ENCODE data around the gene DENND1A.
A peak's percentile ranks its signal among the peaks of the same experiment; 100 is the strongest.
"Not testable (repeated sequence)": the region's sequence is repeated elsewhere in the genome, so short reads cannot be mapped to it uniquely, and the experiment has no call there.

DENND1A gene

GRCh38 chr9:123418506-123418905 lies 511.4 kb downstream of the DENND1A start:
- DNase-seq, result no peak

GRCh38 chr9:123418052-123418430 lies 511.9 kb downstream of the DENND1A start:
- no peak for DNase-seq

GRCh38 chr9:123417289-123418051 lies 512.5 kb downstream of the DENND1A start:
- DNase-seq, result no peak

GRCh38 chr9:123416176-123416575 lies 513.8 kb downstream of the DENND1A start:
- no peak for DNase-seq

GRCh38 chr9:123414936-123415930 lies 514.7 kb downstream of the DENND1A start:
- DNase-seq, result no peak

GRCh38 chr9:123414204-123414603 lies 515.7 kb downstream of the DENND1A start:
- DNase-seq, result no peak

GRCh38 chr9:123412171-123412820 lies 517.6 kb downstream of the DENND1A start:
- DNase-seq, result no peak

- DNase-seq, result no peak
Observed at GRCh38 chr9:123411636-123412035, 518.3 kb downstream of the DENND1A start.

- DNase-seq, result no peak
Observed at GRCh38 chr9:123411191-123411590, 518.7 kb downstream of the DENND1A start.

GRCh38 chr9:123410281-123410910 lies 519.5 kb downstream of the DENND1A start:
- DNase-seq, result no peak

- no peak for DNase-seq
Observed at GRCh38 chr9:123408313-123409262, 521.3 kb downstream of the DENND1A start.

- DNase-seq, result no peak
Observed at GRCh38 chr9:123407217-123407851, 522.6 kb downstream of the DENND1A start.

GRCh38 chr9:123406691-123407216 lies 523.2 kb downstream of the DENND1A start:
- DNase-seq, result peak; percentile 60

- no peak for DNase-seq
Observed at GRCh38 chr9:123406016-123406415, 523.9 kb downstream of the DENND1A start.

GRCh38 chr9:123402981-123403509 lies 526.9 kb downstream of the DENND1A start:
- no peak for DNase-seq

- peak; percentile 41 for DNase-seq
Observed at GRCh38 chr9:123401879-123402513, 527.9 kb downstream of the DENND1A start.

- DNase-seq, result no peak
Observed at GRCh38 chr9:123400926-123401503, 528.9 kb downstream of the DENND1A start.

- no peak for DNase-seq
Observed at GRCh38 chr9:123399803-123400378, 530.0 kb downstream of the DENND1A start.

GRCh38 chr9:123398938-123399337 lies 531.0 kb downstream of the DENND1A start:
- not testable (repeated sequence) for DNase-seq

All from COR-L47 (cell line).